ENCODE data around the gene HLA-F. TPM values are rescaled to one million over a fixed set of nuclear protein-coding genes. Genes with fewer than 3 reads are reported as not detected.

HLA-F gene
- total RNA-seq, 1 experiment from 2014 or later = 3.8 TPM

DNA sequence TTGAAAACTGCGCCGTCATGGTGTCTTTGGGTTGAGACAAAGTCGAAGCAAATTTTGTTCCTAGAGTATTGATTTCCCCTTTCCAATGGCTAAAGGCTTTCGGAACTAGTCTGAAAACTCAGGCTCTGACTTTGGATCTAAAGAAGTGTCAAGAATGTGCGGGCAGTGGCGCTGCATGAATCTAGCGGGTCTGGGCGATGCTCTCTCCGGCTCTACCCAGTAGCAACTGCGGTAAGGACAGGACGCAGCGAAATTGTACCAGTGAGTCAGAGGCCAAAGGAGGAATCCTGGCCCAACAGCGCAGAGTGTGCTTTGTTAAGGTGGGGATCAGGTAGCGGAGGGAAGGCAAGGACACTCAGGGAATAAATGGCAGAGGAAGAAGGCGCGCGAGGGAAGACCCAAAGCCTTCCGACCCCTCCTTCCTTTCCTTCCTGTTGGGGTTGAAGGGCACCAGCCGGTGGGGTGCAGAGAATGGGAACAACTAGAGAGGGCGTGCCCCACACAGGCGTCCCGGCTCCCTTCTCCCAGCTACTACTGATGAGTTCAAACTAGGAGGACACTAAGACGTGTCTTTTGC, 32.1 kb downstream of the HLA-F start:
- Histone ChIP-seq H3K36me3 (replicated peaks; ENCODE audit: control insufficient read depth, insufficient read depth, low read length) (no peaks in the 10 kb centered on the region), H3K27me3 (ENCODE audit: control insufficient read depth, insufficient read depth, low read length) (peaks cover 21% of the 10 kb centered on the region), H3K4me3 (ENCODE audit: insufficient read depth, low read depth, low read length) (no peak overlapping the region; the same call in 1 of the 2 replicates)
- DNase-seq = no peak

DNA sequence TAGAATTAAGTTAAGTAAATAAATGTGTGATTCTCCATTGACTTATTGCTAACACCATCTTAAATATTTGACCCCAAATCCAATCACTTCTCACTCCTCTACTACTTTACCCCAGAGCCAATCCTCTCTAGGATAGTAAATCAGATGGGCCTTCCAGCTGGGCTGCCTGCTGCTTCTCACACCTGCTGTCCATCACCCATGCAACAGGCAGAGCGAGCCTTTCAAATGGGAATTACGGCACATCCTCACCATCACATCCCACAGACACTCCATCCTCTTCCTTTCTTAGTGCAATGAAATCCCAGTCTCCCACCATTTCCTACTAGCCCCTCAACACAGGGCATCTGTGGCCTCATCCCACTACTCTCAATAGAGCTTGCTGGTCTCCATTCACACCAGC, 34.0 kb downstream of the HLA-F start:
- Histone ChIP-seq H3K27me3 (ENCODE audit: control insufficient read depth, insufficient read depth, low read length) (peaks cover 5% of the 10 kb centered on the region), H3K4me3 (ENCODE audit: insufficient read depth, low read depth, low read length) (no peak overlapping the region), H3K36me3 (replicated peaks; ENCODE audit: control insufficient read depth, insufficient read depth, low read length) (no peaks in the 10 kb centered on the region)
- no peak for DNase-seq

DNA sequence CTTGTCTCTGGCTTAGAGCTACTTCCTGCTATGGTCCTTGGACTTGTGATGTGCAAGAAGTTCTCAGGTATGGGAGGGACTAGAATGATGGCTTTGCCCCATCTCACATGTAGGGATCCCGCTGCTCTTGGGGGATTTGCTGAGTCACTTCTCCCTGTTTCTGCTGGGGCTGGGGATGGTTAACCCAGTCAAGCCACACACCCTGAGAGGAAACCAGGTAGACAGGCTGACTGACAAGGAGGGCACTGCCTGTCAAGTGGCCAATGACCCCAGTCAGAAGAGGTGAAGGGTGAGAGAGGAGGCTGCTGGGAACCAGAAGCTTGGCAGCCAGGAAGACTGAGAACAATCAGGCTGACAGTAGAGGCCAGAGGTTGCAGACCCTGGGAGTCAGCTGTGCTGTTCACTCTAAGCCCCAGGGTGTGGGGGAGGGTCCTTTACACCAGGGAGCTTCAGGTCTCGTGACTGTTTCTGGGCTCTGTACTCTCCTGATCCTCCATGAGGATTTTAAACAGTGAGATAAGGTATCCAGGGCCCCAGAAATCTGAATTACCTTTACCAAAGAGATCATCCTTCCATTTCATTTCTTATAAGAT, 34.6 kb downstream of the HLA-F start:
- H3K4me3 ChIP-seq (ENCODE audit: insufficient read depth, low read depth, low read length) = no peak overlapping the region
- no peaks in the 10 kb centered on the region for H3K36me3 ChIP-seq (replicated peaks; ENCODE audit: control insufficient read depth, insufficient read depth, low read length)
- DNase-seq = no peak
- H3K27me3 ChIP-seq (ENCODE audit: control insufficient read depth, insufficient read depth, low read length) = no peaks in the 10 kb centered on the region

DNA sequence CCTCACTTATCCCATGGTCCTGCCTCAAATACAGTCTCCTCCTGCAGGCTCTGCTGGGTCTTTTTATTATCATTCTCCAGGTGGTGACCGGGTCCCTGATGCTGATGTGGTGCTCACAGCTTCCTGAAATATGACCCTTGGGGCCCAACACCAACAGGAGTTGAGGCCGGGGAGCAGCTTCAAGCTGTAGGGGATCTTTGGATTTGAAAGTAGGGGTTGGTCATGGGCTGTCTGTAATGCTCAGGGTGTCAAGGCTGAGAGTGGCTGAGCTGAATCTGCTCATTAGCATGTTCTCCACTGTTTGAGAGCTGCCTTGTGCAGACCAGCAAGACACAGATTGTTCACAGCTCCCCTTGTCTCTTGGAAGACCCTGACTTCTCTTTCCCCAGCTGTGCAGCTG, 35.5 kb downstream of the HLA-F start:
- Histone ChIP-seq H3K27me3 (ENCODE audit: control insufficient read depth, insufficient read depth, low read length) (no peaks in the 10 kb centered on the region), H3K36me3 (replicated peaks; ENCODE audit: control insufficient read depth, insufficient read depth, low read length) (no peaks in the 10 kb centered on the region), H3K4me3 (ENCODE audit: insufficient read depth, low read depth, low read length) (no peak overlapping the region)
- DNase-seq = no peak

DNA sequence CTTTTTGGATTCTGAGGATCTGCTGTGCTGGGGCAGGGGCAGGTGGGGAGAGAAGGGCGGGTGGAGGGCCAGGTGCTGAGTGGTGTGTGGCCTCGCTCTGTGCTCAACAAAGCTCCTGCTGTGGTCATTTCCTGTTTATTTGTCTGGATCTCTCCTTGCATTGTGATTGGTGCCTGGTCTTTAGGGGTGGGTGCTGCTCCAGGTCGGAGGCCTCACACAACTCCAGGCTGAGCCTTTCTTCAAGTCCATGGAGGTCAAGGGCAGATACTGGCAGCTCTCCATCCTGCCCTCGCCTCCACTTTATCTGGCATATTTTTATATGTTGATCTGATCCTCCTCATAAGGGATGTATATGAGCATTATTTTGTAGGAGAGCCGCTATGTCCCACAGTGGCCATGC, 36.2 kb downstream of the HLA-F start:
- no peak overlapping the region for H3K4me3 ChIP-seq (ENCODE audit: insufficient read depth, low read depth, low read length)
- H3K36me3 ChIP-seq (replicated peaks; ENCODE audit: control insufficient read depth, insufficient read depth, low read length) = no peaks in the 10 kb centered on the region
- peak; percentile 69 for DNase-seq
- no peaks in the 10 kb centered on the region for H3K27me3 ChIP-seq (ENCODE audit: control insufficient read depth, insufficient read depth, low read length)

DNA sequence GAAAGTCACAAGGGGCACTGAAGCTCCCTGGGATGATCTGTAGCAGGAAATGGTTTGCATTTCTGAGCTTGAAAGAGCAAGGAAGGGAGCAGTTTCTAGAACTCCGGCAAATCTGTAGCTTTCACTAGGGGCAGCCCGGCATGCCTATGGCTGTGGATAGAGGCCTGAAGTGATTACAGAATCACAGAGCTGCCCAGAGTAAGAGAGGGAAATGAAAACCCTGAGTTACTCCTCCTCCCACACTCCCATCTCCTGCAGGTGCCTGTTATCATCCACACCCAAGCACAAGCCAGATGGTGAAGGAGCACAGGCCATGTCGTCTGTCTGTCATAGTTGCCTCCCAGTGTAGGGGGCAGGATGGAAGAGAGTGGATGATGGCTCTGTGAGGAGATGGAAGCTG, 37.1 kb downstream of the HLA-F start:
- Histone ChIP-seq H3K27me3 (ENCODE audit: control insufficient read depth, insufficient read depth, low read length) (no peaks in the 10 kb centered on the region), H3K36me3 (replicated peaks; ENCODE audit: control insufficient read depth, insufficient read depth, low read length) (no peaks in the 10 kb centered on the region), H3K4me3 (ENCODE audit: insufficient read depth, low read depth, low read length) (no peak overlapping the region)
- DNase-seq = no peak

DNA sequence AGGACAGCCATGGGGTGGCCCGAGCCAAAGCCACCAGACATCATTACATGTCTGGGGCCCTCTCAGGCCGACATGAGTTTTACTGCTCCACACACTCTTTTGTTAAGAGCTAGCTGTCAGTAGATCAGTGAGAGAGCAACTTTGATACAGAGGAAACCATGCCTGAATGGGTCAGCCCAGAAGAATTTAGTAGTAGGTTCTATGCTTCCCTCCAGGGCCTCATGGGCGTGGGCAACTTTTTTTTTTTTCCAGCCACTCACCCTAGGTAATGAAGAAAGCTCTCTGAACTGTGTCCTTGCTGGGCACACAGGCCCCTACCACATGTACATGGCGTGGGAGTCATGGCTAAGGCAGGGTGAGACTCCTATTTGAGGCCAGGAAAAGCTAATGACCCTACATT, 38.8 kb downstream of the HLA-F start:
- H3K27me3 ChIP-seq (ENCODE audit: control insufficient read depth, insufficient read depth, low read length) = no peaks in the 10 kb centered on the region; the same call in 1 of the 2 replicates
- no peaks in the 10 kb centered on the region for H3K36me3 ChIP-seq (replicated peaks; ENCODE audit: control insufficient read depth, insufficient read depth, low read length)
- no peak overlapping the region for H3K4me3 ChIP-seq (ENCODE audit: insufficient read depth, low read depth, low read length)
- no peak for DNase-seq

DNA sequence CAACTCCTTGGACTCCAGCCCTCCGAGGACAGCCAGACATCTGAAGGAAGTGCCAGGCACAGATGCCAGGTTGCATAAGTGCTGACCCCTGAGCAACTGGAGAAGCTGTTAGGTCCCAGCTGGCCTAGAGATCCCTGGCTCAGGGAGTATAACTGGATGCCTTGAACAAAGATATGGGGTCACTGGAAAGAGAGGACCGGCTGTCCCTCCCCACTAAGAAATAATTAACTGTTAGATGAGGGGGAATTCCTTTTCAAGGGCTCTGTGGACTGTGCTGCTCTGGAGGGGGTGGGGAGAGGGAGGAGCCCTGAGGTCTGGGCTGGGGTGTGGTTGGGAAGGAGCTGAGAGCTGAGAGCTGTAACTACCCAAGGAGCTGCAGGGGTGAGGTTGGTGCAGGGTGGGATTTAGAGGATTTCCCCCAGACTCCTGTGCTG, 39.6 kb downstream of the HLA-F start:
- H3K27me3 ChIP-seq (ENCODE audit: control insufficient read depth, insufficient read depth, low read length) = no peaks in the 10 kb centered on the region; the same call in 1 of the 2 replicates
- H3K4me3 ChIP-seq (ENCODE audit: insufficient read depth, low read depth, low read length) = no peak overlapping the region
- no peaks in the 10 kb centered on the region for H3K36me3 ChIP-seq (replicated peaks; ENCODE audit: control insufficient read depth, insufficient read depth, low read length)
- DNase-seq = no peak

DNA sequence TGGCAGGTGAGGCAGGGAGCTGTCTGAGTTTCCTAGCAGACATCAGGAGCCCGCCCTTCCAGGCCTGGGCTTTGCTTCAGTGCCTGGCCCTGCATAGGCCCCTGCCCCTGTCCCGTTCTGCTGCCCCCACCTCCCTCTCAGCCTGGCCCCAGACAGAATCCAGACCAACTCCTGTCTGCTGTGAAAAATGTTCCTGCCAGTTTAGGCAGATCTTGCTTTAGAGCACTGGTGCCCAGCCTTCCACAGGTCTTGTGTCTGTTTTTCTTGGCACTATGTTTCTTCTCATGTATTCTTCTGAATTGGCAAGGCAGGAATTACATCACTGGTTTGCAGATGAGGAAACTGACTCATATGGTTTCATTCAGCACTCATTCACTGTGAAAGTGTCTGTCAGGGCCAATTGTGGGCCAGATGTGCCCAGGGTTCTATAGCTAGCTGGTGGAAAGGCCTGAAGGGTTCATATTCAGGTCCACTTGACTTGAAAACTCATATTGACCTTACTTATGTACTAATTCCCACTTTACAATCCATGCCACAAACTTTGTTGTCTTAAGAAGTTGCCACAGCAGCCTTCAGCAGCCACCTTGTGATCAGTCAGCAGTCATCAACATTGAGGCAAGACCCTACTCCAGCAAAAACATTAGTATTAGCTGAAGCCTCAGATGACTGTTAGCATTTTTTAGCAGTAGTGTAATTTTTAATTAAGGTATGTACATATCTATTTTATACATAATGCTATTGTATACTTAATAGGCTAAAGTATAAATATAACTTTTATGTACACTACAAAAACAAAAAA, 40.5 kb downstream of the HLA-F start:
- Histone ChIP-seq H3K4me3 (ENCODE audit: insufficient read depth, low read depth, low read length) (no peak overlapping the region), H3K27me3 (ENCODE audit: control insufficient read depth, insufficient read depth, low read length) (no peaks in the 10 kb centered on the region; the same call in 1 of the 2 replicates), H3K36me3 (replicated peaks; ENCODE audit: control insufficient read depth, insufficient read depth, low read length) (no peaks in the 10 kb centered on the region)
- no peak for DNase-seq

DNA sequence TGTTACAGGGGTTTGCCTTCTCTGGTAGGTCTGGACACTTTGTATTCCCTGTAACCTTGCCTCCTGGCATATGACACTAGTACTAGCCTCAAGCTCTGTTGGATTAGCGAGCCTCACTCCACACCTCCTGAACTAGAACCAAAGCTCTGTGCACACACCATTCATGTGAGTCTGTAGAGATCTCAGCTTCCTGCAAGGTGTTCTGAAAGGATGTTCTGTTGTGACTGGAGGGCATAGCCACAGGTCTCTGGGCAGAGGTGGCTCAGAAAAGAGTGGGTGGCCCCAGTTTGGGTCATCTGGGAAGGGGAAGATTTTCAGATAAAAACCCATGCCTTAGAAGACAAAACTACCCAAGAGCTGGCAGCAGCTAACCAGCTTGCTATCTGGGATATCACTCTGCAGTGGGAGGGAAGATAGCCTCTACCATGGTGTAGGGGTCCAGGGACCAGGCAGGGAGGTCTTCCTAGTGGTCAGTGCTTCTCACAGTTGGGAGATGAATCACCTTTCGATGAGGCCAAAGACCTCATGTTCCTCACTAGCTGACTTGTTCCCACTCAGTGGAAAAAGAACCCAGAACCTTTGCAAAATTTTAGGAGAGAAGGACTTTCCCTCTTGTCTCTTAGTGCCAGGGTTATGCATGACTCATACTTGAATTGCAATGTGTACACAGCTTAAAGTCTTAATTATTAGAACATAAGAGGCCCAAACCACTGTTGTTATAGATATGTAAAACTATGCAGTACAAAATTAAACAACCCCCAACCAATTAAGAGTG, 41.4 kb downstream of the HLA-F start:
- H3K4me3 ChIP-seq (ENCODE audit: insufficient read depth, low read depth, low read length) = no peak overlapping the region
- H3K27me3 ChIP-seq (ENCODE audit: control insufficient read depth, insufficient read depth, low read length) = no peaks in the 10 kb centered on the region; the same call in 1 of the 2 replicates
- no peaks in the 10 kb centered on the region for H3K36me3 ChIP-seq (replicated peaks; ENCODE audit: control insufficient read depth, insufficient read depth, low read length)
- DNase-seq = no peak

DNA sequence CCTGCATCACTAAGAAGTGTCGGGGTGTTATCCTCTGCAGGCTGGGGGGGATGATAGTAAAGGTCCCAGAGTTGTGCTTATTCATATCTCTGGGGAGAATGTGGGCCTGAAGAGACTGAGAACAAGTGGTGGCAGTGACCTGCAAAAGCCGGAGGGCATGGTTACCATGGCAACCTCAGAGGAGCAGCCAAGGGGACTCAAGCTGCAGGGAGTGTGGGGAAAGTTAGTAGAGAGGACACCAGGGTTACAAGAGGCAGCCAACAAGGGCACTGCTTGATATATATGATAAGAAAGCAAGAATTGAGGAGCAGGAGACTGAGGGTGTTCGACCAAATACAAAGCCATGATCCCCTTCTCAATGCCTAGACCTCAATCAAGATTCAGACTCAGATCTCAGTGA, 46.1 kb downstream of the HLA-F start:
- Histone ChIP-seq H3K27me3 (ENCODE audit: control insufficient read depth, insufficient read depth, low read length) (no peaks in the 10 kb centered on the region; the same call in 1 of the 2 replicates), H3K36me3 (replicated peaks; ENCODE audit: control insufficient read depth, insufficient read depth, low read length) (no peaks in the 10 kb centered on the region), H3K4me3 (ENCODE audit: insufficient read depth, low read depth, low read length) (no peak overlapping the region)
- DNase-seq = peak; percentile 13

DNA sequence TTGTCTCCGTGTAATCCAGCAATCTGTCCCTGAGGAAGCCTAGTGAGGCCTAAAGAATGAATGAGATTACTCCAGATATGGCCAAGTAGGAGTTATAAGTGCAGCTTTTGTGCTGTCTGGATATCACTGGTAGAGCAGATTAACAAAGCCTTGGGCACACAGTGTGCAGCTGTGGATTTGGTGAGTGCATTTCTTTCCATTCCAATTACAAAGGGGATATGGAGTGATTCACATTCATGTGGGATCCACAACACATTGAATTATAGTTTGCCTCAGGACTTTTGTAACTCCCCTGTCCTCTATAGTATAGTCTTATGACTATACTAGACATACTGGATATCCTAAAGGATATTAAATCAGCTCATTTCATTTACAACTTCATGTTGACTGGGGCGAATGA, 47.1 kb downstream of the HLA-F start:
- no peaks in the 10 kb centered on the region for H3K36me3 ChIP-seq (replicated peaks; ENCODE audit: control insufficient read depth, insufficient read depth, low read length)
- DNase-seq = no peak
- H3K27me3 ChIP-seq (ENCODE audit: control insufficient read depth, insufficient read depth, low read length) = no peaks in the 10 kb centered on the region; the same call in 1 of the 2 replicates

DNA sequence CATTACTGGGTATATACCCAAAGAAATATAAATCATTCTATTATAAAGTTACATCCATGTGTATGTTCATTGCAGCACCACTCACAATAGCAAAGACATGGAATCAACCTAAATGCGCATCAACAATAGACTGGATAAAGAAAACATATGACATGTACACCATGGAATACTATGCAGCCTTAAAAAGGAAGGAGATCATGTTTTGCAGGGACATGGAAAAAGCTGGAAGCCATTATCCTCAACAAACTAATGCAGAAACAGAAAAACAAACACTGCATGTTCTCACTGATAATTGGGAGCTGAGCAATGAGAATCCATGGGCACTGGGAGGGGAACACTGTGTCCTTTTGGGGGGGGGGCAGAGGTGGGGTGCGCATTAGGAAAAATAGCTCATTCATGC, 53.5 kb downstream of the HLA-F start:
- no peaks in the 10 kb centered on the region for H3K36me3 ChIP-seq (replicated peaks; ENCODE audit: control insufficient read depth, insufficient read depth, low read length)
- no peaks in the 10 kb centered on the region for H3K27me3 ChIP-seq (ENCODE audit: control insufficient read depth, insufficient read depth, low read length)
- no peak overlapping the region for H3K4me3 ChIP-seq (ENCODE audit: insufficient read depth, low read depth, low read length)
- DNase-seq = no peak

More for the DNA sequence above, 47.1 kb downstream of the HLA-F start:
- no peak overlapping the region for H3K4me3 ChIP-seq (ENCODE audit: insufficient read depth, low read depth, low read length)
